T-helper 1 cell treated with Interleukin-12 subunit alpha and Interleukin-12 subunit beta and Interleukin-4 antibody, amounts not matched to agents 30 μg/mL and 1 μg/mL, for 36 hours (primary cell): ENCODE measurements around the gene APOM.

ENCODE experiments used
- H3K27ac Mint-ChIP-seq: one replicate; pipeline ENCODE4 v1.8.0; 2021; ENCODE audit warnings: mild to moderate bottlenecking, mixed read lengths
- H3K27me3 Mint-ChIP-seq: one replicate; pipeline ENCODE4 v1.8.0; 2021; ENCODE audit warnings: low read depth, mixed read lengths
- H3K36me3 Mint-ChIP-seq: one replicate; pipeline ENCODE4 v1.8.0; 2021; ENCODE audit warnings: low read depth, mixed read lengths
- H3K4me1 Mint-ChIP-seq: one replicate; pipeline ENCODE4 v1.8.0; 2021; ENCODE audit warnings: low read depth, mixed read lengths
- H3K4me3 Mint-ChIP-seq: one replicate; pipeline ENCODE4 v1.8.0; 2021; ENCODE audit warnings: mild to moderate bottlenecking, moderate library complexity, mixed read lengths
- H3K9me3 Mint-ChIP-seq: one replicate; pipeline ENCODE4 v1.8.0; 2021; ENCODE audit warnings: mixed read lengths

APOM gene

GRCh38 chr6:31639043-31639442 is 16.7 kb upstream of the APOM start:
- H3K27ac Mint-ChIP-seq = no peak overlapping the region
- peaks cover under 1% of the 10 kb centered on the region for H3K4me1 Mint-ChIP-seq
- no peaks in the 10 kb centered on the region for H3K27me3 Mint-ChIP-seq
- no peaks in the 10 kb centered on the region for H3K9me3 Mint-ChIP-seq
- H3K4me3 Mint-ChIP-seq = no peak overlapping the region
- peaks cover 51% of the 10 kb centered on the region for H3K36me3 Mint-ChIP-seq

GRCh38 chr6:31639449-31639861 is 16.2 kb upstream of the APOM start:
- no peak overlapping the region for H3K4me3 Mint-ChIP-seq
- H3K4me1 Mint-ChIP-seq = no peaks in the 10 kb centered on the region
- H3K36me3 Mint-ChIP-seq = peaks cover 50% of the 10 kb centered on the region
- no peaks in the 10 kb centered on the region for H3K27me3 Mint-ChIP-seq
- H3K9me3 Mint-ChIP-seq = no peaks in the 10 kb centered on the region
- no peak overlapping the region for H3K27ac Mint-ChIP-seq

- peaks cover 51% of the 10 kb centered on the region for H3K36me3 Mint-ChIP-seq
Measured at GRCh38 chr6:31640612-31641011, 15.1 kb upstream of the APOM start.

GRCh38 chr6:31641370-31641769 is 14.3 kb upstream of the APOM start:
- no peak overlapping the region for H3K4me3 Mint-ChIP-seq
- H3K27ac Mint-ChIP-seq = no peak overlapping the region
- no peaks in the 10 kb centered on the region for H3K9me3 Mint-ChIP-seq
- H3K27me3 Mint-ChIP-seq = no peaks in the 10 kb centered on the region
- H3K4me1 Mint-ChIP-seq = peaks cover 2% of the 10 kb centered on the region
- H3K36me3 Mint-ChIP-seq = peaks cover 49% of the 10 kb centered on the region

More at GRCh38 chr6:31640612-31641011, 15.1 kb upstream of the APOM start:
- Mint-ChIP-seq H3K9me3 (no peaks in the 10 kb centered on the region), H3K4me1 (peaks cover 2% of the 10 kb centered on the region), H3K27ac (no peak overlapping the region), H3K27me3 (no peaks in the 10 kb centered on the region), H3K4me3 (no peak overlapping the region)

- no peaks in the 10 kb centered on the region for H3K9me3 Mint-ChIP-seq
- no peak overlapping the region for H3K4me3 Mint-ChIP-seq
- peaks cover 46% of the 10 kb centered on the region for H3K36me3 Mint-ChIP-seq
- H3K4me1 Mint-ChIP-seq = peaks cover 2% of the 10 kb centered on the region
- no peaks in the 10 kb centered on the region for H3K27me3 Mint-ChIP-seq
- no peak overlapping the region for H3K27ac Mint-ChIP-seq
Measured at GRCh38 chr6:31642798-31643570, 12.7 kb upstream of the APOM start.

GRCh38 chr6:31643818-31644454 is 11.8 kb upstream of the APOM start:
- Mint-ChIP-seq H3K36me3 (peaks cover 47% of the 10 kb centered on the region), H3K27ac (no peak overlapping the region), H3K27me3 (no peaks in the 10 kb centered on the region), H3K4me1 (peaks cover 2% of the 10 kb centered on the region), H3K9me3 (no peaks in the 10 kb centered on the region), H3K4me3 (no peak overlapping the region)

- Mint-ChIP-seq H3K4me3 (no peak overlapping the region), H3K4me1 (peaks cover 10% of the 10 kb centered on the region), H3K36me3 (peaks cover 49% of the 10 kb centered on the region), H3K9me3 (no peaks in the 10 kb centered on the region), H3K27me3 (no peaks in the 10 kb centered on the region), H3K27ac (peak overlapping the region; percentile 28)
Measured at GRCh38 chr6:31645325-31645724, 10.4 kb upstream of the APOM start.

- no peaks in the 10 kb centered on the region for H3K27me3 Mint-ChIP-seq
- peaks cover 40% of the 10 kb centered on the region for H3K36me3 Mint-ChIP-seq
- H3K4me1 Mint-ChIP-seq = peaks cover 27% of the 10 kb centered on the region
- peak overlapping the region; percentile 98 for H3K4me3 Mint-ChIP-seq
- H3K9me3 Mint-ChIP-seq = no peaks in the 10 kb centered on the region
- peak overlapping the region; percentile 99 for H3K27ac Mint-ChIP-seq
Measured at GRCh38 chr6:31651602-31652191, 4.0 kb upstream of the APOM start.

GRCh38 chr6:31652925-31653724 is 2.6 kb upstream of the APOM start:
- Mint-ChIP-seq H3K4me3 (peak overlapping the region; percentile 98), H3K4me1 (peaks cover 37% of the 10 kb centered on the region), H3K9me3 (no peaks in the 10 kb centered on the region), H3K27me3 (no peaks in the 10 kb centered on the region), H3K36me3 (peaks cover 42% of the 10 kb centered on the region), H3K27ac (peak overlapping the region; percentile 99)

GRCh38 chr6:31654574-31655348 is 933 bp upstream of the APOM start:
- Mint-ChIP-seq H3K36me3 (peaks cover 35% of the 10 kb centered on the region), H3K4me1 (peaks cover 46% of the 10 kb centered on the region), H3K9me3 (no peaks in the 10 kb centered on the region), H3K27ac (no peak overlapping the region), H3K4me3 (no peak overlapping the region), H3K27me3 (no peaks in the 10 kb centered on the region)

- H3K4me3 Mint-ChIP-seq = peak overlapping the region; percentile 76
- H3K27ac Mint-ChIP-seq = peak overlapping the region; percentile 67
- peaks cover 45% of the 10 kb centered on the region for H3K4me1 Mint-ChIP-seq
- H3K36me3 Mint-ChIP-seq = peaks cover 42% of the 10 kb centered on the region
- H3K9me3 Mint-ChIP-seq = no peaks in the 10 kb centered on the region
- no peaks in the 10 kb centered on the region for H3K27me3 Mint-ChIP-seq
Measured at GRCh38 chr6:31657406-31658157, 1.9 kb downstream of the APOM start.

- Mint-ChIP-seq H3K27ac (peak overlapping the region; percentile 67), H3K27me3 (no peaks in the 10 kb centered on the region), H3K4me3 (peak overlapping the region; percentile 76), H3K36me3 (peaks cover 45% of the 10 kb centered on the region), H3K4me1 (peaks cover 47% of the 10 kb centered on the region), H3K9me3 (no peaks in the 10 kb centered on the region)
Measured at GRCh38 chr6:31658158-31658688, 2.5 kb downstream of the APOM start.

GRCh38 chr6:31658983-31659648 is 3.4 kb downstream of the APOM start:
- no peaks in the 10 kb centered on the region for H3K9me3 Mint-ChIP-seq
- H3K27ac Mint-ChIP-seq = peak overlapping the region; percentile 88
- H3K4me3 Mint-ChIP-seq = peak overlapping the region; percentile 93
- peaks cover 50% of the 10 kb centered on the region for H3K36me3 Mint-ChIP-seq
- H3K27me3 Mint-ChIP-seq = no peaks in the 10 kb centered on the region
- H3K4me1 Mint-ChIP-seq = peaks cover 55% of the 10 kb centered on the region
